ENCODE data around the gene FKBP1B. TPM values are rescaled to one million over a fixed set of nuclear protein-coding genes. Genes with fewer than 3 reads are reported as not detected.

The FKBP1B gene
- total RNA-seq, 1 donor from 2014 or later: 20.6 TPM

GRCh38 chr2:24045511-24046508 is 3.7 kb upstream of the FKBP1B start:
- peak overlapping the region; percentile 66 for H3K4me3 ChIP-seq (ENCODE audit: low read depth, low read length)
- no peak for TF ChIP-seq CTCF (conservative IDR thresholded peaks at IDR 0.05; ENCODE audit: low read depth, low read length)
- no peak for DNase-seq (ENCODE audit: low read depth)

- no peak for TF ChIP-seq CTCF (conservative IDR thresholded peaks at IDR 0.05; ENCODE audit: low read depth, low read length)
- peak overlapping the region; percentile 66 for H3K4me3 ChIP-seq (ENCODE audit: low read depth, low read length)
- DNase-seq (ENCODE audit: low read depth): no peak
These were observed 3.0 kb upstream of the FKBP1B start for GRCh38 chr2:24046599-24046929.

- peak; percentile 89 for DNase-seq (ENCODE audit: low read depth)
- peak within 1 kb of the TSS; percentile 66 for H3K4me3 ChIP-seq (ENCODE audit: low read depth, low read length)
- TF ChIP-seq CTCF (conservative IDR thresholded peaks at IDR 0.05; ENCODE audit: low read depth, low read length): no peak
These were observed 2.4 kb upstream of the FKBP1B start, which contains the start of gene WDCP for GRCh38 chr2:24046930-24047702. Gene WDCP, minus strand, starts transcription at chr2:24047391. Its CDS starts 7,897 bp downstream, at chr2:24039494.

GRCh38 chr2:24047703-24048033 is 1.9 kb upstream of the FKBP1B start:
- DNase-seq (ENCODE audit: low read depth): no peak
- no peak for TF ChIP-seq CTCF (conservative IDR thresholded peaks at IDR 0.05; ENCODE audit: low read depth, low read length)
- H3K4me3 ChIP-seq (ENCODE audit: low read depth, low read length): peak overlapping the region; percentile 10

- DNase-seq (ENCODE audit: low read depth): no peak
- H3K4me3 ChIP-seq (ENCODE audit: low read depth, low read length): peak overlapping the region; percentile 78
- TF ChIP-seq CTCF (conservative IDR thresholded peaks at IDR 0.05; ENCODE audit: low read depth, low read length): no peak
These were observed 614 bp upstream of the FKBP1B start for GRCh38 chr2:24048769-24049484.

GRCh38 chr2:24050041-24050979 is 769 bp downstream of the FKBP1B start:
- DNase-seq (ENCODE audit: low read depth): no peak
- peak overlapping the region; percentile 78 for H3K4me3 ChIP-seq (ENCODE audit: low read depth, low read length)
- TF ChIP-seq CTCF (conservative IDR thresholded peaks at IDR 0.05; ENCODE audit: low read depth, low read length): no peak
